Adrenal gland (tissue), 12 donors: Measurements from ENCODE around the gene CNNM2. TPM values are rescaled to one million over a fixed set of nuclear protein-coding genes. Genes with fewer than 3 reads are reported as not detected.

ENCODE experiments used
- DNase-seq, 7 donors: peaks; one replicate each; pipeline ENCODE4 v3.0.0-alpha.2; 2019 to 2020
- H3K27ac ChIP-seq, 5 donors: fragments of 200-600 bp; sonication (generic) in 4 of 5; 1 replicate in 3 of 5; 2 replicates in 2 of 5; pipeline versions ENCODE4 v1.5.1 to v1.8.0; 2016 to 2020; ENCODE audit warnings: mild to moderate bottlenecking in 1 of 5
- H3K27me3 ChIP-seq: fragments of 200-600 bp; 2 replicates; pipeline ENCODE4 v1.8.0; 2021
- H3K36me3 ChIP-seq, 2 donors: fragments of 200-600 bp; replicated peaks in 1 of 2; 1 replicate in 1 of 2; 2 replicates in 1 of 2; pipeline versions ENCODE4 v1.5.1 to v1.8.0; 2018 to 2022
- H3K4me1 ChIP-seq, 2 donors: fragments of 200-600 bp; replicated peaks in 1 of 2; 1 replicate in 1 of 2; 2 replicates in 1 of 2; pipeline versions ENCODE4 v1.5.1 to v1.8.0; 2018 to 2021
- H3K4me3 ChIP-seq, 4 donors: fragments of 200-600 bp; sonication (generic) in 3 of 4; one replicate each; pipeline ENCODE4 v1.5.1; 2016 to 2018
- H3K9me3 ChIP-seq, 3 donors: fragments of 200-600 bp; sonication (generic) in 1 of 3; replicated peaks in 1 of 3; 1 replicate in 2 of 3; 2 replicates in 1 of 3; pipeline versions ENCODE4 v1.5.1 to v1.8.0; 2016 to 2021
- CTCF ChIP-seq, 6 experiments: fragments of 450-650 bp in 4 of 6; fragments of 200-600 bp in 2 of 6; sonication (generic) in 1 of 6; IDR thresholded peaks; 1 replicate in 5 of 6; 2 replicates in 1 of 6; pipeline versions ENCODE4 v1.5.1 to v1.8.0; 2016 to 2021; ENCODE audit warnings: antibody characterized with exemption in 6 of 6, mild to moderate bottlenecking in 2 of 6, moderate library complexity in 1 of 6
- POLR2A ChIP-seq, 2 donors: fragments of 450-650 bp; IDR thresholded peaks; one replicate each; pipeline ENCODE4 v1.6.1; 2017; ENCODE audit warnings: antibody characterized with exemption in 2 of 2, mild to moderate bottlenecking in 2 of 2, moderate library complexity in 1 of 2
- WGBS, 4 donors: extraction: QIAGEN DNeasy Blood & Tissue Kit in 2 of 4; methylation state at CpG; one replicate each; pipeline versions ENCODE4 v1.1.5 to v1.1.7; 2013 to 2017; 5-methylcytosine and 5-hydroxymethylcytosine counted together
- intact Hi-C, 2 donors: fragments of 100-400 bp; cut with DNase I; formaldehyde crosslinking; loops; one replicate each; pipeline versions ENCODE4 v1.14.1 to v1.15.0; 2022 to 2023
- polyA plus RNA-seq, 3 donors: library from polyadenylated mRNA; stranded (reverse); fragments of 200-250 nt in 2 of 3; fragments of 350-450 nt in 1 of 3; fragmentation: Illumina TruSeq in 1 of 3; extraction: RNeasy Lipid Tissue Mini Kit (QIAGEN cat#74804) in 1 of 3; gene quantifications; one replicate each; pipeline ENCODE4 v1.2.3, GENCODE V29; 2013 to 2014
- total RNA-seq, 9 donors: library from RNA; depleted of rRNA in 4 of 9; stranded (reverse); fragments of >200 nt in 4 of 9; fragments of 120-200 nt in 1 of 9; fragmentation: NEBNext Ultra II Directional in 1 of 9; extraction: Animal tissue kit (Norgen Biotek cat#: 25700) in 1 of 9; gene quantifications; one replicate each; pipeline versions ENCODE4 v1.1.0 to v1.2.4, GENCODE V29; 2013 to 2023
- donor health status: healthy with polysubstance abuse.
- donor health status: Bipolar disorder and iron deficiency.
- donor health status: DM: yes; HTN: yes; CAD: no.
- donor health status: DM: no; HTN: no; CAD: no.
- donor health status: DM: no; HTN: no; CAD: no.
- donor health status: DM: yes; HTN: yes; CAD: no.

CNNM2 gene
- total and polyA plus RNA-seq, 12 donors: 5.4 to 52.0 (median 36.6) TPM

DNA sequence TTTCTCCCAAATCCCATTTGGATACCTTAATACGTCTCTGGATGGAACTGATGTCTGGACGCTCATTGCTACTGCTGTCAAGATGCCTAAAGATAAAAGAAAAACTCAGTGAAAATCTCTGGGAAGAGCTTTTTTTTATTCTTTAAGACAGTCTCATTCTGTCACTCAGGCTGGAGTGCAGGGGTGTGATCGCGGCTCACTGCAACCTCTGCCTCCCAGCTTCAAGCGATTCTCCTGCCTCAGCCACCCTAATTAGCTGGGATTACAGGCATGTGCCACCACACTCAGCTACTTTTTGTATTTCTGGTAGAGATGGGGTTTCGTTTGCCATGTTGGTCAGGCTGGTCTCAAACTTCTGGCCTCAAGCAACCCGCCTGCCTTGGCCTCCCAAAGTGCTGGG, 172.8 kb downstream of the CNNM2 start:
- Histone ChIP-seq H3K9me3 (no peaks in the 10 kb centered on the region), H3K36me3 (peaks cover 0 to 88% of the 10 kb centered on the region in 2 donors), H3K4me1 (no peaks in the 10 kb centered on the region), H3K27me3 (no peaks in the 10 kb centered on the region), H3K27ac (no peak overlapping the region), H3K4me3 (no peak overlapping the region)
- intact Hi-C loops: no loop called here
- DNase-seq: no peak
- 95 to 99% (median 97%) methylated on average over 7 of the region's 7 CpGs for WGBS, 4 donors
- no peak for TF ChIP-seq POLR2A (IDR thresholded peaks at IDR 0.05)
- TF ChIP-seq CTCF (IDR thresholded peaks at IDR 0.05): no peak

DNA sequence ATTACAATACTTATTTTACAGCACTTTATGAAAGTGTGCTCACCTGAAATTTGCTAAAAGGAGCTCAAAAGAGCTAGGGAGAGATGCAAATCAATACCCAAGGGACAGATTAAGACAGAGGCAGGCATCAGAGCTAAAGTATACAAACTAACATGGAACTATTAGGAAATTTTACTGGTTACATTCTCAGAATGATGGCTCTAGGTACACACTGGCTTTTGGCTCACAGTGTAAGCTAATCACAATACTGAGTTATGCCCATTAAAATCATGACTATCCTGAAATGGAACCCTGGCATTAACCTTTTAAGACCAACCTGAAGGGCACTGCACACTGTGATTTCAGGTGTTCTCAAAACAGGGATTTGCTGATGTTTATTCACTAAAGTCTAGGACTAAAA, 176.9 kb downstream of the CNNM2 start:
- Histone ChIP-seq H3K4me1 (no peaks in the 10 kb centered on the region), H3K9me3 (no peaks in the 10 kb centered on the region), H3K36me3 (peaks cover 0 to 95% of the 10 kb centered on the region in 2 donors), H3K27ac (no peak overlapping the region), H3K4me3 (no peak overlapping the region), H3K27me3 (no peaks in the 10 kb centered on the region)
- DNase-seq: no peak
- no peak for TF ChIP-seq CTCF (IDR thresholded peaks at IDR 0.05)
- TF ChIP-seq POLR2A (IDR thresholded peaks at IDR 0.05): no peak
- intact Hi-C loops: no loop called here

GRCh38 chr10:103096130-103096529, 178.0 kb downstream of the CNNM2 start:
- DNase-seq: no peak
- no peaks in the 10 kb centered on the region for H3K4me1 ChIP-seq
- no peaks in the 10 kb centered on the region for H3K9me3 ChIP-seq
- no peak overlapping the region for H3K27ac ChIP-seq
- no peak for TF ChIP-seq POLR2A (IDR thresholded peaks at IDR 0.05)
- intact Hi-C loops: no loop called here
- 78 to 83% (median 82%) methylated on average over 3 of the region's 3 CpGs for WGBS, 4 donors
- H3K27me3 ChIP-seq: no peaks in the 10 kb centered on the region
- H3K36me3 ChIP-seq: peaks cover 0 to 95% of the 10 kb centered on the region in 2 donors
- no peak overlapping the region for H3K4me3 ChIP-seq

DNA sequence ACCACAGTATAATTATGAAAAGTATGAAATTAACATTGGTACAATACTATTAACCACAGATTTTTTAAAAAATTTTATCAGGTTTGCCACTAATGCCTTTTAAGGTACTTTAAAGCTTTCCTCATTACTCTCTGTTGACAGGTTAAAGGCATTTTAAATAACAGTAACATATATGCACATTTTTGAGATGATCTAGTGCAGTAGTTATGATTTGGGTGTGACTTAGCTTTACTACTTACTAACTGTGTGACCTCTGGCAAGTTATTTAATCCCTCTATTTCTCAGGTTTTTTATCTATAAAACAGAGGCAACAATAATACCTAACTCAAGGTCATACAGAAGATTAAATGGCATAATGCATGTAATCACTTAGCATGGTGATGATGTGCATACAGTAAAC, 180.1 kb downstream of the CNNM2 start:
- Histone ChIP-seq H3K9me3 (no peaks in the 10 kb centered on the region), H3K36me3 (peaks cover 0 to 77% of the 10 kb centered on the region in 2 donors), H3K27ac (no peak overlapping the region), H3K4me1 (no peaks in the 10 kb centered on the region), H3K4me3 (no peak overlapping the region), H3K27me3 (no peaks in the 10 kb centered on the region)
- no peak for DNase-seq
- TF ChIP-seq CTCF (IDR thresholded peaks at IDR 0.05) (no peak), POLR2A (IDR thresholded peaks at IDR 0.05) (no peak)
- intact Hi-C loops: no loop called here

DNA sequence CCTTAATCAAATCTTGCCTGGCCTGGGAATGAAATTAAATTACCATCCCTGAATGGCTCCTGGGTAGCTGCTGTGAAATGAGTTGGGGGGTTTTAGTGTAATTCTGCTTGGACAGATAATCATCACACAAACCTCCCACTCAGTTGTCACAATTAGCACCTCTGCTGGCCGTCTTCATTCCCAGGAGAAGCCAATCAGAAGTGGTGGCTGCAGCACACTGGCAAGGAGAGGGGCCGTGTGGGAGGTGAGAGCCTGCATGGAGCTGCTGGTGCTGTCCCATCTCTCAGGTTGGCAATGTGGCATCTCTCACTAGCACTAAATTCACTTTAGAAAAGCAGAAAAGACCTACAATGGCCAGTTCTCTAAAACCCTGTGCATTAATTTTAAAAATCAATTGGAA, 182.5 kb downstream of the CNNM2 start:
- Histone ChIP-seq H3K4me3 (no peak overlapping the region), H3K9me3 (no peaks in the 10 kb centered on the region), H3K27ac (no peak overlapping the region), H3K27me3 (no peaks in the 10 kb centered on the region), H3K4me1 (peaks cover 0 to 13% of the 10 kb centered on the region in 2 donors), H3K36me3 (peaks cover 0 to 74% of the 10 kb centered on the region in 2 donors)
- 72 to 93% (median 80%) methylated on average over 2 of the region's 2 CpGs for WGBS, 4 donors
- TF ChIP-seq POLR2A (IDR thresholded peaks at IDR 0.05): no peak
- no peak for TF ChIP-seq CTCF (IDR thresholded peaks at IDR 0.05)
- intact Hi-C loops: no loop called here
- no peak for DNase-seq
